GM19467 (cell line): ENCODE results near the gene CNTNAP5.
"Not testable (repeated sequence)": the region's sequence is repeated elsewhere in the genome, so short reads cannot be mapped to it uniquely, and the experiment has no call there.

Experiments
- ATAC-seq: cut with Tn5 transposase; IDR thresholded peaks from one replicate; pipeline ENCODE4 v1.9.1; 2021; ENCODE audit warnings: mild to moderate bottlenecking, moderate library complexity; ENCODE audit not compliant: unreplicated experiment

Gene CNTNAP5

GRCh38 chr2:124407836-124408534 lies 382.9 kb downstream of the CNTNAP5 start:
- not testable (repeated sequence) for ATAC-seq

GRCh38 chr2:124424074-124424473 lies 399.0 kb downstream of the CNTNAP5 start:
- ATAC-seq, result no peak

- no peak for ATAC-seq
Measured at GRCh38 chr2:124426122-124426521, 401.0 kb downstream of the CNTNAP5 start.

GRCh38 chr2:124426625-124427024 lies 401.5 kb downstream of the CNTNAP5 start:
- ATAC-seq, result no peak

GRCh38 chr2:124437811-124438210 lies 412.7 kb downstream of the CNTNAP5 start:
- ATAC-seq, result no peak

GRCh38 chr2:124450481-124450880 lies 425.4 kb downstream of the CNTNAP5 start:
- ATAC-seq, result no peak

- no peak for ATAC-seq
Measured at GRCh38 chr2:124476291-124476690, 451.2 kb downstream of the CNTNAP5 start.

GRCh38 chr2:124478761-124479160 lies 453.7 kb downstream of the CNTNAP5 start:
- no peak for ATAC-seq

- no peak for ATAC-seq
Measured at GRCh38 chr2:124480958-124481357, 455.9 kb downstream of the CNTNAP5 start.

- no peak for ATAC-seq
Measured at GRCh38 chr2:124482044-124482443, 457.0 kb downstream of the CNTNAP5 start.

GRCh38 chr2:124482551-124482950 lies 457.5 kb downstream of the CNTNAP5 start:
- ATAC-seq, result no peak

GRCh38 chr2:124485659-124486058 lies 460.6 kb downstream of the CNTNAP5 start:
- no peak for ATAC-seq

- no peak for ATAC-seq
Measured at GRCh38 chr2:124489686-124490085, 464.6 kb downstream of the CNTNAP5 start.

GRCh38 chr2:124501575-124502152 lies 476.6 kb downstream of the CNTNAP5 start:
- ATAC-seq, result no peak

GRCh38 chr2:124514236-124514635 lies 489.1 kb downstream of the CNTNAP5 start:
- no peak for ATAC-seq

GRCh38 chr2:124520953-124521352 lies 495.9 kb downstream of the CNTNAP5 start:
- no peak for ATAC-seq

GRCh38 chr2:124523096-124523495 lies 498.0 kb downstream of the CNTNAP5 start:
- ATAC-seq, result no peak

- no peak for ATAC-seq
Measured at GRCh38 chr2:124524155-124524915, 499.2 kb downstream of the CNTNAP5 start.

- ATAC-seq, result no peak
Measured at GRCh38 chr2:124526221-124526620, 501.1 kb downstream of the CNTNAP5 start.

- ATAC-seq, result no peak
Measured at GRCh38 chr2:124530203-124530602, 505.1 kb downstream of the CNTNAP5 start.

GRCh38 chr2:124533226-124533954 lies 508.3 kb downstream of the CNTNAP5 start:
- ATAC-seq, result no peak
